ENCODE measurements around the gene R3HDML.
"Not testable (repeated sequence)": the region's sequence is repeated elsewhere in the genome, so short reads cannot be mapped to it uniquely, and the experiment has no call there.

- not testable (repeated sequence) for TF ChIP-seq GABPA (IDR thresholded peaks at IDR 0.05; ENCODE audit: low read depth, low read length); GABPA (CRISPR knock-in tag; IDR thresholded peaks at IDR 0.05; ENCODE audit: low read depth); SNAPC5 (CRISPR knock-in tag; IDR thresholded peaks at IDR 0.05; ENCODE audit: borderline replicate concordance); ZNF354B (CRISPR knock-in tag; IDR thresholded peaks at IDR 0.05); POLR2A (IDR thresholded peaks at IDR 0.05; ENCODE audit: insufficient read depth in 1 of 2, low read depth in 2 of 2, low read length in 2 of 2); GZF1 (CRISPR knock-in tag; IDR thresholded peaks at IDR 0.05); TERF1 (CRISPR knock-in tag; IDR thresholded peaks at IDR 0.05); PBX2 (CRISPR knock-in tag; IDR thresholded peaks at IDR 0.05)
Measured at GRCh38 chr20:44327748-44328147, 9.1 kb upstream of the R3HDML start.

All from HepG2 (cell line).